Pancreas (tissue), 10 donors: ENCODE data around the gene ZNF423. TPM values are rescaled to one million over a fixed set of nuclear protein-coding genes. Genes with fewer than 3 reads are reported as not detected.

Experiments used
- ATAC-seq, 4 donors: fragments of 200-7000 bp; cut with Tn5 transposase; one replicate each; pipeline versions ENCODE4 v1.8.0 to v1.9.1; 2020; ENCODE audit warnings: mild to moderate bottlenecking in 4 of 4, moderate library complexity in 4 of 4
- DNase-seq, 6 donors: peaks; one replicate each; pipeline ENCODE4 v3.0.0-alpha.2; 2020
- FAIRE-seq: peaks from 2 replicates; lab custom pipeline; 2012; peaks lifted over from hg19 to GRCh38; lab: Jason Lieb, UNC
- H3K27ac ChIP-seq, 4 donors: fragments of 200-600 bp; sonication (generic); 1 replicate in 3 of 4; 2 replicates in 1 of 4; pipeline versions ENCODE4 v1.5.0 to v1.8.0; 2020
- H3K27me3 ChIP-seq, 4 donors: fragments of 200-600 bp; one replicate each; pipeline ENCODE4 v1.8.0; 2021
- H3K36me3 ChIP-seq, 3 donors: fragments of 200-600 bp; sonication (generic) in 1 of 3; one replicate each; pipeline versions ENCODE4 v1.5.0 to v1.8.0; 2020 to 2021
- H3K4me1 ChIP-seq, 3 donors: fragments of 200-600 bp; one replicate each; pipeline ENCODE4 v1.8.0; 2021
- H3K4me3 ChIP-seq, 4 donors: fragments of 200-600 bp; sonication (generic) in 2 of 4; one replicate each; pipeline versions ENCODE4 v1.5.0 to v1.8.0; 2020 to 2021
- H3K9me3 ChIP-seq, 4 donors: fragments of 200-600 bp; one replicate each; pipeline ENCODE4 v1.8.0; 2021
- CTCF ChIP-seq, 4 donors: fragments of 200-600 bp; sonication (generic) in 3 of 4; IDR thresholded peaks; one replicate each; pipeline versions ENCODE4 v1.5.0 to v1.8.0; 2021; ENCODE audit warnings: antibody characterized with exemption in 4 of 4
- WGBS, 2 donors: extraction: QIAGEN DNeasy Blood & Tissue Kit; methylation state at CpG; one replicate each; pipeline ENCODE4 v1.1.7; 2013; 5-methylcytosine and 5-hydroxymethylcytosine counted together
- intact Hi-C, 3 donors: fragments of 100-400 bp; cut with DNase I; formaldehyde crosslinking; loops; one replicate each; pipeline versions ENCODE4 v1.11.1 to v1.14.2; 2022
- polyA plus RNA-seq, 2 donors: library from polyadenylated mRNA; stranded (reverse); fragments of 200-250 nt; gene quantifications; one replicate each; pipeline ENCODE4 v1.2.3, GENCODE V29; 2013
- total RNA-seq, 6 donors: library from RNA; stranded (reverse); fragmentation: NEBNext Ultra II Directional in 4 of 6; extraction: Animal tissue kit (Norgen Biotek cat#: 25700) in 4 of 6; gene quantifications; one replicate each; pipeline versions ENCODE4 v1.2.1 to v1.2.4, GENCODE V29; 2021 to 2023
- donor health status: healthy with polysubstance abuse.
- donor health status: DM: no; HTN: no; CAD: no; lungs with moderate emphysema.
- donor health status: DM: no; HTN: no; CAD: no.
- donor health status: control.
- donor health status: control.
- donor health status: Bipolar disorder and iron deficiency.
- donor health status: DM: yes; HTN: yes; CAD: no.
- donor health status: DM: no; HTN: no; CAD: no.
- donor health status: DM: no; HTN: no; CAD: no.
- donor health status: DM: yes; HTN: yes; CAD: no.

The ZNF423 gene
- total and polyA plus RNA-seq, 8 donors, result 0.61 to 5.1 (median 3.0) TPM

- intact Hi-C loops, result loop anchor here in 2 of 3 donors (10.0 kb wide), 2 partner anchors 415 to 425 kb away; no protein-coding TSS in a partner anchor
Observed at GRCh38 chr16:49499869-49500610, 355.9 kb downstream of the ZNF423 start.

GRCh38 chr16:49499414-49499785 lies 356.5 kb downstream of the ZNF423 start:
- Histone ChIP-seq H3K36me3 (no peaks in the 10 kb centered on the region), H3K4me3 (no peak overlapping the region), H3K4me1 (no peaks in the 10 kb centered on the region), H3K9me3 (no peaks in the 10 kb centered on the region), H3K27me3 (no peaks in the 10 kb centered on the region), H3K27ac (no peak overlapping the region)
- DNase-seq, result no peak
- ATAC-seq, result no peak
- intact Hi-C loops, result loop anchor here in 2 of 3 donors (10.0 kb wide), 2 partner anchors 415 to 425 kb away; no protein-coding TSS in a partner anchor
- FAIRE-seq, result no peak
- WGBS, 2 donors, result 86 to 91% methylated on average over 10 of the region's 10 CpGs
- TF ChIP-seq CTCF (IDR thresholded peaks at IDR 0.05), result no peak

More at GRCh38 chr16:49499869-49500610, 355.9 kb downstream of the ZNF423 start:
- no peak for TF ChIP-seq CTCF (IDR thresholded peaks at IDR 0.05)
- ATAC-seq (no peak), DNase-seq (peak in 1 of 6 donors; percentile 22), FAIRE-seq (no peak)
- no peaks in the 10 kb centered on the region for H3K9me3 ChIP-seq
- H3K27me3 ChIP-seq, result no peaks in the 10 kb centered on the region
- H3K27ac ChIP-seq, result no peak overlapping the region
- H3K36me3 ChIP-seq, result no peaks in the 10 kb centered on the region
- WGBS, 2 donors, result 83 to 93% methylated on average over 7 of the region's 7 CpGs
- no peaks in the 10 kb centered on the region for H3K4me1 ChIP-seq
- no peak overlapping the region for H3K4me3 ChIP-seq

GRCh38 chr16:49498666-49499413 lies 357.1 kb downstream of the ZNF423 start:
- H3K4me1 ChIP-seq, result no peaks in the 10 kb centered on the region
- peak in 1 of 6 donors; percentile 47 for DNase-seq
- TF ChIP-seq CTCF (IDR thresholded peaks at IDR 0.05), result no peak
- H3K4me3 ChIP-seq, result no peak overlapping the region
- H3K9me3 ChIP-seq, result no peaks in the 10 kb centered on the region
- no peak for ATAC-seq
- intact Hi-C loops, result loop anchor here in 2 of 3 donors (10.0 kb wide), 2 partner anchors 416 to 426 kb away; no protein-coding TSS in a partner anchor
- FAIRE-seq, result no peak
- no peaks in the 10 kb centered on the region for H3K36me3 ChIP-seq
- WGBS, 2 donors, result 79% methylated on average over 20 of the region's 20 CpGs
- no peaks in the 10 kb centered on the region for H3K27me3 ChIP-seq
- H3K27ac ChIP-seq, result no peak overlapping the region

GRCh38 chr16:49498264-49498663 lies 357.6 kb downstream of the ZNF423 start:
- Histone ChIP-seq H3K9me3 (no peaks in the 10 kb centered on the region), H3K36me3 (no peaks in the 10 kb centered on the region), H3K4me1 (no peaks in the 10 kb centered on the region), H3K4me3 (no peak overlapping the region), H3K27ac (no peak overlapping the region), H3K27me3 (no peaks in the 10 kb centered on the region)
- TF ChIP-seq CTCF (IDR thresholded peaks at IDR 0.05), result no peak
- intact Hi-C loops, result loop anchor here in 2 of 3 donors (10.0 kb wide), 2 partner anchors 417 to 427 kb away; no protein-coding TSS in a partner anchor
- FAIRE-seq (no peak), DNase-seq (peak in 1 of 6 donors; percentile 11), ATAC-seq (no peak)
- 85 to 92% methylated on average over 3 of the region's 3 CpGs for WGBS, 2 donors
